Esophagus squamous epithelium (tissue), 4 donors: ENCODE data around the gene SFRP5.

Source experiments
- CTCF ChIP-seq, 6 experiments: fragments of 450-650 bp in 4 of 6; fragments of 200-600 bp in 2 of 6; sonication (generic) in 2 of 6; IDR thresholded peaks; one replicate each; pipeline ENCODE4 v1.5.1; 2016 to 2019; ENCODE audit warnings: antibody characterized with exemption in 6 of 6, mild to moderate bottlenecking in 4 of 6, moderate library complexity in 4 of 6
- POLR2A ChIP-seq, 4 donors: fragments of 450-650 bp; IDR thresholded peaks; one replicate each; pipeline ENCODE4 v1.6.1; 2017; ENCODE audit warnings: antibody characterized with exemption in 4 of 4, mild to moderate bottlenecking in 4 of 4, moderate library complexity in 3 of 4

GRCh38 chr10:97820096-97820704, 48.4 kb upstream of the SFRP5 start:
- no peak for TF ChIP-seq CTCF (IDR thresholded peaks at IDR 0.05)
- no peak for TF ChIP-seq POLR2A (IDR thresholded peaks at IDR 0.05)
